Trophoblast cell (in vitro differentiated cells and primary cell): ENCODE measurements around the gene CD300LB.
A peak's percentile ranks its signal among the peaks of the same experiment; 100 is the strongest.

Experiments
- DNase-seq, 2 donors: peaks; one replicate each; pipeline ENCODE4 v3.0.0-alpha.2; 2016
- H2AFZ ChIP-seq: 2 replicates; pipeline ENCODE4 v1.6.1; 2013; ENCODE audit warnings: low read length, moderate library complexity, mild to moderate bottlenecking; ENCODE audit not compliant: insufficient read depth, poor library complexity
- H2AK5ac ChIP-seq: 2 replicates; pipeline ENCODE4 v1.6.1; 2013; ENCODE audit warnings: mild to moderate bottlenecking, low read length
- H2BK120ac ChIP-seq: 2 replicates; pipeline ENCODE4 v1.6.1; 2013; ENCODE audit warnings: low read length, mild to moderate bottlenecking, moderate library complexity; ENCODE audit not compliant: insufficient read depth, poor library complexity
- H2BK12ac ChIP-seq: 2 replicates; pipeline ENCODE4 v1.6.1; 2013; ENCODE audit warnings: mild to moderate bottlenecking, low read length, moderate library complexity
- H2BK5ac ChIP-seq: 2 replicates; pipeline ENCODE4 v1.6.1; 2013; ENCODE audit warnings: low read length, low read depth, moderate library complexity, mild to moderate bottlenecking; ENCODE audit not compliant: poor library complexity
- H3K14ac ChIP-seq: 2 replicates; pipeline ENCODE4 v1.6.1; 2013; ENCODE audit warnings: mild to moderate bottlenecking, low read length
- H3K18ac ChIP-seq: 2 replicates; pipeline ENCODE4 v1.6.1; 2013; ENCODE audit warnings: mild to moderate bottlenecking, low read length
- H3K23ac ChIP-seq: 2 replicates; pipeline ENCODE4 v1.6.1; 2013; ENCODE audit warnings: low read length
- H3K27ac ChIP-seq: 2 replicates; pipeline ENCODE4 v1.5.1; 2013; ENCODE audit warnings: low read depth, mild to moderate bottlenecking, inconsistent platforms, low read length, moderate library complexity
- H3K27me3 ChIP-seq: 2 replicates; pipeline ENCODE4 v1.6.1; 2013; ENCODE audit warnings: inconsistent platforms, mild to moderate bottlenecking, low read length, moderate library complexity; ENCODE audit not compliant: insufficient read depth
- H3K36me3 ChIP-seq, 2 experiments: 1 replicate in 1 of 2; 2 replicates in 1 of 2; pipeline ENCODE4 v1.6.1; 2013; ENCODE audit warnings: low read length in 2 of 2, mild to moderate bottlenecking in 2 of 2, moderate library complexity in 1 of 2; ENCODE audit not compliant: insufficient read depth in 2 of 2, control insufficient read depth in 1 of 2
- H3K4ac ChIP-seq: 2 replicates; pipeline ENCODE4 v1.6.1; 2013; ENCODE audit warnings: low read depth, mild to moderate bottlenecking, low read length, moderate library complexity
- H3K4me1 ChIP-seq, 2 experiments: 1 replicate in 1 of 2; 2 replicates in 1 of 2; pipeline ENCODE4 v1.6.1; 2013; ENCODE audit warnings: low read length in 2 of 2, mild to moderate bottlenecking in 2 of 2, moderate library complexity in 1 of 2; ENCODE audit not compliant: insufficient read depth in 2 of 2, control insufficient read depth in 1 of 2
- H3K4me2 ChIP-seq: 2 replicates; pipeline ENCODE4 v1.6.1; 2013; ENCODE audit warnings: inconsistent platforms, mild to moderate bottlenecking, low read length, moderate library complexity
- H3K4me3 ChIP-seq: 2 replicates; pipeline ENCODE4 v1.5.1; 2013; ENCODE audit warnings: mild to moderate bottlenecking, low read depth, low read length, inconsistent platforms
- H3K79me1 ChIP-seq: one replicate; pipeline ENCODE4 v1.6.1; 2013; ENCODE audit warnings: low read length
- H3K79me2 ChIP-seq: 2 replicates; pipeline ENCODE4 v1.6.1; 2013; ENCODE audit warnings: low read length, mild to moderate bottlenecking; ENCODE audit not compliant: control insufficient read depth, insufficient read depth, poor library complexity
- H3K9ac ChIP-seq: 2 replicates; pipeline ENCODE4 v1.6.1; 2013; ENCODE audit warnings: mild to moderate bottlenecking, low read length
- H3K9me3 ChIP-seq: 2 replicates; pipeline ENCODE4 v1.6.1; 2013; ENCODE audit warnings: low read depth, mild to moderate bottlenecking, control low read depth, inconsistent platforms, low read length; ENCODE audit not compliant: insufficient read depth
- H4K12ac ChIP-seq: 2 replicates; pipeline ENCODE4 v1.6.1; 2013; ENCODE audit warnings: low read depth, mild to moderate bottlenecking, low read length, moderate library complexity
- H4K8ac ChIP-seq: 2 replicates; pipeline ENCODE4 v1.6.1; 2013; ENCODE audit warnings: low read depth, mild to moderate bottlenecking, low read length, moderate library complexity
- H4K91ac ChIP-seq: one replicate; pipeline ENCODE4 v1.6.1; 2013; ENCODE audit warnings: low read depth, mild to moderate bottlenecking, low read length, moderate library complexity
- WGBS: extraction: QIAGEN DNeasy Blood & Tissue Kit; methylation state at CpG from one replicate; pipeline ENCODE4 v1.1.7; 2013; ENCODE audit warnings: missing lambda C conversion rate; ENCODE audit not compliant: insufficient read length, insufficient coverage; ENCODE audit errors: extremely low coverage; 5-methylcytosine and 5-hydroxymethylcytosine counted together

Gene CD300LB

GRCh38 chr17:74513987-74514631, 17.2 kb downstream of the CD300LB start:
- no peak overlapping the region for H3K4me3 ChIP-seq
- H3K9me3 ChIP-seq: peaks cover 17% of the 10 kb centered on the region
- H3K79me2 ChIP-seq: no peaks in the 10 kb centered on the region
- no peak overlapping the region for H4K12ac ChIP-seq
- no peak overlapping the region for H2AK5ac ChIP-seq
- H2BK12ac ChIP-seq: no peak overlapping the region
- H3K27me3 ChIP-seq: no peaks in the 10 kb centered on the region
- H3K27ac ChIP-seq: no peak overlapping the region
- no peak overlapping the region for H3K9ac ChIP-seq
- H3K23ac ChIP-seq: no peak overlapping the region
- H3K18ac ChIP-seq: no peak overlapping the region
- H3K14ac ChIP-seq: no peak overlapping the region
- no peaks in the 10 kb centered on the region for H3K4me1 ChIP-seq
- H3K79me1 ChIP-seq: no peaks in the 10 kb centered on the region
- no peak overlapping the region for H2BK5ac ChIP-seq
- no CpG with 5 or more reads among the region's 3 CpGs for WGBS
- no peak overlapping the region for H4K8ac ChIP-seq
- no peak overlapping the region for H2BK120ac ChIP-seq
- no peaks in the 10 kb centered on the region for H3K36me3 ChIP-seq
- no peak overlapping the region for H2AFZ ChIP-seq
- no peak overlapping the region for H3K4ac ChIP-seq
- no peak overlapping the region for H4K91ac ChIP-seq
- H3K4me2 ChIP-seq: no peak overlapping the region
- peak; percentile 49 to 59 for DNase-seq

GRCh38 chr17:74512624-74513091, 18.6 kb downstream of the CD300LB start:
- Histone ChIP-seq H2AFZ (no peak overlapping the region), H3K79me1 (no peaks in the 10 kb centered on the region), H3K14ac (no peak overlapping the region), H3K27ac (no peak overlapping the region), H3K4me2 (no peak overlapping the region), H3K18ac (no peak overlapping the region), H4K12ac (no peak overlapping the region), H4K8ac (no peak overlapping the region), H2BK12ac (no peak overlapping the region), H3K9me3 (peaks cover 15% of the 10 kb centered on the region), H3K36me3 (no peaks in the 10 kb centered on the region), H2BK5ac (no peak overlapping the region), H3K23ac (no peak overlapping the region), H2BK120ac (no peak overlapping the region), H2AK5ac (no peak overlapping the region), H3K9ac (no peak overlapping the region), H3K79me2 (no peaks in the 10 kb centered on the region), H3K4me1 (no peaks in the 10 kb centered on the region), H3K4me3 (no peak overlapping the region), H4K91ac (no peak overlapping the region), H3K27me3 (no peaks in the 10 kb centered on the region), H3K4ac (no peak overlapping the region)
- peak; percentile 33 to 49 for DNase-seq
- no CpG with 5 or more reads among the region's 7 CpGs for WGBS

- H3K4me3 ChIP-seq: no peak overlapping the region
- no peak overlapping the region for H4K12ac ChIP-seq
- H3K36me3 ChIP-seq: no peaks in the 10 kb centered on the region
- no peak overlapping the region for H4K8ac ChIP-seq
- no peak overlapping the region for H2AK5ac ChIP-seq
- H2BK120ac ChIP-seq: no peak overlapping the region
- H2AFZ ChIP-seq: no peak overlapping the region
- H3K14ac ChIP-seq: no peak overlapping the region
- H3K79me1 ChIP-seq: no peaks in the 10 kb centered on the region
- no peak overlapping the region for H3K4ac ChIP-seq
- H3K27ac ChIP-seq: no peak overlapping the region
- no peak overlapping the region for H2BK5ac ChIP-seq
- WGBS: no CpG with 5 or more reads among the region's 2 CpGs
- H3K4me1 ChIP-seq: no peaks in the 10 kb centered on the region
- no peak overlapping the region for H4K91ac ChIP-seq
- peaks cover 15% of the 10 kb centered on the region for H3K9me3 ChIP-seq
- H3K4me2 ChIP-seq: no peak overlapping the region
- no peak for DNase-seq
- H3K79me2 ChIP-seq: no peaks in the 10 kb centered on the region
- H3K9ac ChIP-seq: no peak overlapping the region
- H3K23ac ChIP-seq: no peak overlapping the region
- no peak overlapping the region for H2BK12ac ChIP-seq
- no peak overlapping the region for H3K18ac ChIP-seq
- no peaks in the 10 kb centered on the region for H3K27me3 ChIP-seq
Measured at GRCh38 chr17:74512036-74512435, 19.2 kb downstream of the CD300LB start.

- Histone ChIP-seq H3K4me3 (no peak overlapping the region), H3K23ac (no peak overlapping the region), H3K9ac (no peak overlapping the region), H2BK5ac (no peak overlapping the region), H2AFZ (no peak overlapping the region), H4K8ac (no peak overlapping the region), H2BK12ac (no peak overlapping the region), H3K4ac (no peak overlapping the region), H3K79me1 (no peaks in the 10 kb centered on the region), H3K79me2 (no peaks in the 10 kb centered on the region), H2AK5ac (no peak overlapping the region), H2BK120ac (no peak overlapping the region), H3K36me3 (no peaks in the 10 kb centered on the region), H4K91ac (no peak overlapping the region), H3K9me3 (no peaks in the 10 kb centered on the region), H3K18ac (no peak overlapping the region), H3K14ac (no peak overlapping the region), H3K27ac (no peak overlapping the region), H3K4me1 (no peaks in the 10 kb centered on the region), H3K27me3 (no peaks in the 10 kb centered on the region), H4K12ac (no peak overlapping the region), H3K4me2 (no peak overlapping the region)
- no peak for DNase-seq
Measured at GRCh38 chr17:74508156-74508555, 23.1 kb downstream of the CD300LB start.
